C4-2B (cell line): Measurements from ENCODE around the gene PLD2.

ENCODE experiments used
- ZFX ChIP-seq: fragments of 450-650 bp; IDR thresholded peaks from 2 replicates; pipeline ENCODE4 v1.6.1; 2017
- TF ChIP-seq, protein P1 (sequence below): fragments of 450-650 bp; conservative IDR thresholded peaks from 2 replicates; pipeline ENCODE4 v1.5.1; 2017; ENCODE audit warnings: mild to moderate bottlenecking

DNA sequence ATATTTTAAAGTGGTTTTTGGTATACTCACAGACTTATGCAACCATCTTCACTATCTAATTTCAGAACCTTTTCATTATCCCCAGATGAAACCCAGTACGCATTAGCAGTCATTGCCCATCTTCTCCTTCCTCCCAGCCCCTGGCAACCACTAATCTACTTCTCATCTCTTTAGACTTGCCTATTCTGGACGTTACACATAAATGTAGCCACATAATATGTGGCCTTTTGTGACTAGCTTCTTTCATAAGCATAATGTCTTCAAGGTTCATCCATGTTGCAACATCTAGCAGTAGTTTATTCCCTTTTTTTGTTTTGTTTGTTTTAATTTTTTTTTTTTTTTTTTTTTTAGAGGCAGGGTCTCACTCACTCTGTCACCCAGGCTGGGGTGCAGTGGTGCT is 63.9 kb downstream of the PLD2 start:
- TF ChIP-seq, protein P1, sequence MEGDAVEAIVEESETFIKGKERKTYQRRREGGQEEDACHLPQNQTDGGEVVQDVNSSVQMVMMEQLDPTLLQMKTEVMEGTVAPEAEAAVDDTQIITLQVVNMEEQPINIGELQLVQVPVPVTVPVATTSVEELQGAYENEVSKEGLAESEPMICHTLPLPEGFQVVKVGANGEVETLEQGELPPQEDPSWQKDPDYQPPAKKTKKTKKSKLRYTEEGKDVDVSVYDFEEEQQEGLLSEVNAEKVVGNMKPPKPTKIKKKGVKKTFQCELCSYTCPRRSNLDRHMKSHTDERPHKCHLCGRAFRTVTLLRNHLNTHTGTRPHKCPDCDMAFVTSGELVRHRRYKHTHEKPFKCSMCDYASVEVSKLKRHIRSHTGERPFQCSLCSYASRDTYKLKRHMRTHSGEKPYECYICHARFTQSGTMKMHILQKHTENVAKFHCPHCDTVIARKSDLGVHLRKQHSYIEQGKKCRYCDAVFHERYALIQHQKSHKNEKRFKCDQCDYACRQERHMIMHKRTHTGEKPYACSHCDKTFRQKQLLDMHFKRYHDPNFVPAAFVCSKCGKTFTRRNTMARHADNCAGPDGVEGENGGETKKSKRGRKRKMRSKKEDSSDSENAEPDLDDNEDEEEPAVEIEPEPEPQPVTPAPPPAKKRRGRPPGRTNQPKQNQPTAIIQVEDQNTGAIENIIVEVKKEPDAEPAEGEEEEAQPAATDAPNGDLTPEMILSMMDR = no peak
- TF ChIP-seq ZFX = no peak
